ENCODE results near the gene PCNX2. TPM values are rescaled to one million over a fixed set of nuclear protein-coding genes. Genes with fewer than 3 reads are reported as not detected.

The PCNX2 gene
- total and polyA plus RNA-seq, 3 donors from 2014 or later = 8.4 to 28.9 (median 27.6) TPM

DNA sequence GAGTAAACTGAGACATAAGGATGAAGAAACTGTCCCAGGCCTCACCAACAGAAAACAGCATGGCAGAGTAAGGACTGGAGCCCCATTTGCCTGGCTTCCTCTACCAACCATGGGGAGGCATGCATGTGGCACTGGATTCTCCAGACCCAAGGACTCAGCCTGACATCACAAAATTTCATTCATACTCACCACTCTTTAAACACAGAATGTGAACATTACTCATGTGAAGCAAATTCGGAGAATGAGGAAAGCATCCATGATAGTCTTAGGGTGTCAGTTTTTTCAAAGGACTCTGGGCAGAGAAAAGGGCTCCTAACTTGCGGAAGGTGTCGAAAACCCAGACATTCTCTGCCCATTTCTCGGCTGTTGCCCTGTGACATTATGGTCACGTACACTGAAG, 83.9 kb downstream of the PCNX2 start:
- DNase-seq = no peak
- Histone ChIP-seq H3K27ac (no peak overlapping the region), H3K4me3 (no peak overlapping the region), H3K36me3 (ENCODE audit: low read depth, missing control alignments) (no peaks in the 10 kb centered on the region), H3K9me3 (no peaks in the 10 kb centered on the region), H3K27me3 (no peaks in the 10 kb centered on the region), H3K4me1 (no peaks in the 10 kb centered on the region)
- WGBS, 2 donors = 94 to 99% methylated on average over 5 of the region's 5 CpGs
- intact Hi-C loops (cut with DNase I; ENCODE audit: low total_unique reads) = no loop called here
- no peak for TF ChIP-seq POLR2A (IDR thresholded peaks at IDR 0.05)
- TF ChIP-seq, protein P1, sequence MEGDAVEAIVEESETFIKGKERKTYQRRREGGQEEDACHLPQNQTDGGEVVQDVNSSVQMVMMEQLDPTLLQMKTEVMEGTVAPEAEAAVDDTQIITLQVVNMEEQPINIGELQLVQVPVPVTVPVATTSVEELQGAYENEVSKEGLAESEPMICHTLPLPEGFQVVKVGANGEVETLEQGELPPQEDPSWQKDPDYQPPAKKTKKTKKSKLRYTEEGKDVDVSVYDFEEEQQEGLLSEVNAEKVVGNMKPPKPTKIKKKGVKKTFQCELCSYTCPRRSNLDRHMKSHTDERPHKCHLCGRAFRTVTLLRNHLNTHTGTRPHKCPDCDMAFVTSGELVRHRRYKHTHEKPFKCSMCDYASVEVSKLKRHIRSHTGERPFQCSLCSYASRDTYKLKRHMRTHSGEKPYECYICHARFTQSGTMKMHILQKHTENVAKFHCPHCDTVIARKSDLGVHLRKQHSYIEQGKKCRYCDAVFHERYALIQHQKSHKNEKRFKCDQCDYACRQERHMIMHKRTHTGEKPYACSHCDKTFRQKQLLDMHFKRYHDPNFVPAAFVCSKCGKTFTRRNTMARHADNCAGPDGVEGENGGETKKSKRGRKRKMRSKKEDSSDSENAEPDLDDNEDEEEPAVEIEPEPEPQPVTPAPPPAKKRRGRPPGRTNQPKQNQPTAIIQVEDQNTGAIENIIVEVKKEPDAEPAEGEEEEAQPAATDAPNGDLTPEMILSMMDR (IDR thresholded peaks at IDR 0.05) = no peak

DNA sequence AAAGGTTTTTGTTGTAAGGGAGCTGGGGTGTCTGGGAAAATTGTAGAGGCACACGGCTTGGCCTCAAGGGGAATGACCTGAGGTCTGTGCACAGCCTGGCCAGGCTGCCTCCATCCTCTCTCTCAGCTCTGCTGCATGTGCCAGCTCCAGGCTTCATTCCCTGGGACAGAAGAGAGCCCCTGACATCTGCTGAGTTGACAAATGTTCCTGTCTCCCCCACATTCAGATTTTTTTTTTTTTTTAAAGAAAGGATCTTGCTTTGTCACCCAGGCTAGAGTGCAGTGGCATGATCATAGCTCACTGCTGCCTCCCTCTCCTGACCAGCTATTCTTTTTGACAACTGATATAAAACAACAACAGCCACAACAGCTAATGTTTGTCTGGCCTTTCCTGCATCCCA, 84.4 kb downstream of the PCNX2 start:
- WGBS, 2 donors = 52 to 60% methylated on average over 1 of the region's 1 CpG
- no peaks in the 10 kb centered on the region for H3K9me3 ChIP-seq

DNA sequence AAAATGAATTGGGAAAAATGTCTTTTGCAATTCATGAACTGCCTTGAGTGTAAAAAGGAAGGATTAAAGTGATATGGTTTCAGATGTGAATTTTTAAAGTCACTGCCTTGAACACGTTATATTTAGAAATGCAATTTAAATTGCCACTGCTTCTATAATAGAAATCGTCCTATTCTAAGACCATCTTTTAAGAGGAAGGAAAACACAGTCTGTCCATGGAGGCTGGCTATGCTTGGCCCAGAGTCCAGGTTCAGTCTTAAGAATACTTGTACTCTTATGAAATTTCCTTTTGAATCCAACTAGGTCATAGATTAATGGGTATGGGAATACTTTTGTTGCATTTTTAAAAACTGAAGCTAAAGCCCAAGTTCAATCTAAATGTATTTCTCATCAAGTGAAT, 86.0 kb downstream of the PCNX2 start:
- TF ChIP-seq, protein P1 (IDR thresholded peaks at IDR 0.05) = no peak
- no peak for TF ChIP-seq POLR2A (IDR thresholded peaks at IDR 0.05)
- Histone ChIP-seq H3K4me1 (no peaks in the 10 kb centered on the region), H3K36me3 (ENCODE audit: low read depth, missing control alignments) (no peaks in the 10 kb centered on the region), H3K27ac (no peak overlapping the region), H3K9me3 (no peaks in the 10 kb centered on the region), H3K27me3 (no peaks in the 10 kb centered on the region), H3K4me3 (no peak overlapping the region)
- 70 to 80% methylated on average over 2 of the region's 2 CpGs for WGBS, 2 donors
- no peak for DNase-seq
- intact Hi-C loops (cut with DNase I; ENCODE audit: low total_unique reads) = no loop called here

More for the DNA sequence above, 84.4 kb downstream of the PCNX2 start:
- Histone ChIP-seq H3K4me1 (no peaks in the 10 kb centered on the region), H3K27ac (no peak overlapping the region), H3K4me3 (no peak overlapping the region), H3K27me3 (no peaks in the 10 kb centered on the region), H3K36me3 (ENCODE audit: low read depth, missing control alignments) (no peaks in the 10 kb centered on the region)
- TF ChIP-seq POLR2A (IDR thresholded peaks at IDR 0.05) = no peak
- TF ChIP-seq, protein P1 (IDR thresholded peaks at IDR 0.05) = no peak
- intact Hi-C loops (cut with DNase I; ENCODE audit: low total_unique reads) = no loop called here
- DNase-seq = no peak

DNA sequence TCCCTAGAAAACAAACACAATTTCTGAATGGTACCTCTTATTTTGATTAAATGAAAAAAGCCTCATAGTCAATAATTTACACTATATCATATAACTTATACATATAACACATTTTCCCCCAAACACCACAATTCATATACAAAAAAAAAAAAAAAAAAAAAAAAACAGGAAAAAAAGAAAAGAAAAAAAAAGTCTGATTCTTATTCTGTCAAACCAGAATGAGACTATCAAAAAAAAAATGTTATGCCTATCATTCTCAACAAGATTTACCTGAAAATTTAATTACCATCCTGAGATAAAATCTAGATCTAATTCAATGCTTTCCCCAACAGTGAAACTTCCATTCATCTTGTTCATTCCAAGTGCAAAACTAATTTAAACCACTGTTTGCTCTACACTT, 86.8 kb downstream of the PCNX2 start:
- Histone ChIP-seq H3K4me1 (no peaks in the 10 kb centered on the region), H3K36me3 (ENCODE audit: low read depth, missing control alignments) (no peaks in the 10 kb centered on the region), H3K4me3 (no peak overlapping the region), H3K9me3 (no peaks in the 10 kb centered on the region), H3K27ac (no peak overlapping the region), H3K27me3 (no peaks in the 10 kb centered on the region)
- TF ChIP-seq, protein P1 (IDR thresholded peaks at IDR 0.05) = no peak
- DNase-seq = no peak
- intact Hi-C loops (cut with DNase I; ENCODE audit: low total_unique reads) = no loop called here

DNA sequence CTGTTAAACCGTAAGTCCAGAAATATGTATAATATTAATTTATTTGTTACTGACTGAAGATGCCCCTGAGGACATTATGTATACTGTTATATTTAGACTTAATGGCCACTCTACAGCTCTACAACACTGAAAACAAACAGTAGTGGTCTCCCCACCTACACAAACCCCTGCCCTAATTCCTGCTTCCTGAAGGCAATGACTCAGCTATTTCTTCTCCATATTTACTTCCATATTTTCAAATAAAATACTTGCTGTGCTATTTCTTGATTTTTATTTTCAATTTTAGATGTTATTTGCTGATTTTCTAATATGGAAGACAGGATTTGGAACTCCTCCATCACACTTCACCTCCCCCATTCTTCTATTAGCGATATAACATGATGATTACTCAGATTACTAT, 97.6 kb downstream of the PCNX2 start:
- Histone ChIP-seq H3K36me3 (ENCODE audit: low read depth, missing control alignments) (no peaks in the 10 kb centered on the region), H3K27ac (no peak overlapping the region), H3K4me3 (no peak overlapping the region), H3K27me3 (no peaks in the 10 kb centered on the region), H3K9me3 (no peaks in the 10 kb centered on the region), H3K4me1 (no peaks in the 10 kb centered on the region)
- 95 to 96% methylated on average over 2 of the region's 2 CpGs for WGBS, 2 donors
- no peak for TF ChIP-seq POLR2A (IDR thresholded peaks at IDR 0.05)
- TF ChIP-seq, protein P1 (IDR thresholded peaks at IDR 0.05) = no peak
- DNase-seq = no peak
- intact Hi-C loops (cut with DNase I; ENCODE audit: low total_unique reads) = no loop called here

Data from testis (tissue), 3 donors.